Measurements from ENCODE around the gene SLC24A4. TPM values are rescaled to one million over a fixed set of nuclear protein-coding genes. Genes with fewer than 3 reads are reported as not detected.

The SLC24A4 gene
- total RNA-seq, 1 experiment from 2014 or later = not detected

DNA sequence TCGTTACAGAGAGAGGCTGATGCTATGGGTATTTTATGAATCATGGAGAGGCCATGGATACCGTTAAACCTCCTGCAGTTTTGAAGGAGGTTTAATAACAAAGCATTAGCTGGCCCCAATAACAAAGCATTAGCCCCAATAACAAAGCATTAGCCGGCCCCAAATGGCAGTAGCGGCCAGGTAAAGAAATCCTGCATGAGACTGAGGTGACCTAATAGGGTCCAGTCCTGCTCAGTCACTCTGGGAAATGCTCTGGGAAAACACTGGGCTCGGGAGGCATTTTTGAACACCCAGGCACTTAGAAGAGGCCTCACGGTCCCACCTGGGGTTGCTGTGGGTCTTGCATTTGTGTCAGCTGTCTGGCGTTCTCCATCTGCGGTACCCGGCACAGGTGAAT is 189.8 kb downstream of the SLC24A4 start:
- no peaks in the 10 kb centered on the region for H3K9me3 ChIP-seq (ENCODE audit: control insufficient read depth in 1 of 2, insufficient read depth in 1 of 2, low read depth in 1 of 2, low read length in 2 of 2)
- peak overlapping the region; percentile 69; the same call in 1 of the 2 replicates for H3K27ac ChIP-seq (ENCODE audit: low read depth, low read length)
- no peak overlapping the region for H2AFZ ChIP-seq (ENCODE audit: low read depth, low read length, poor library complexity, severe bottlenecking)
- H3K4me1 ChIP-seq (ENCODE audit: control insufficient read depth in 1 of 2, insufficient read depth in 2 of 2, low read length in 2 of 2) = peaks cover 27 to 43% of the 10 kb centered on the region in 2 experiments
- BruUV-seq (replicated peaks) = TSS peak; percentile 26
- H3K36me3 ChIP-seq (ENCODE audit: control insufficient read depth in 1 of 2, insufficient read depth in 2 of 2, low read length in 2 of 2) = no peaks in the 10 kb centered on the region
- H4K20me1 ChIP-seq (ENCODE audit: insufficient read depth) = no peaks in the 10 kb centered on the region
- TF ChIP-seq ELF1 (IDR thresholded peaks at IDR 0.05; ENCODE audit: borderline replicate concordance, low read depth) (no peak), TCF7L2 (IDR thresholded peaks at IDR 0.05; ENCODE audit: borderline replicate concordance, extremely low read depth, insufficient read depth, insufficient read length) (no peak), EZH2phosphoT487 (IDR thresholded peaks at IDR 0.05; ENCODE audit: borderline replicate concordance) (no peak), SP1 (IDR thresholded peaks at IDR 0.05; ENCODE audit: low read depth) (no peak), JUND (IDR thresholded peaks at IDR 0.05) (no peak), RAD21 (IDR thresholded peaks at IDR 0.05; ENCODE audit: low read depth) (no peak), YY1 (IDR thresholded peaks at IDR 0.05; ENCODE audit: extremely low read depth, insufficient replicate concordance, low read depth, low read length) (no peak), ZNF274 (IDR thresholded peaks at IDR 0.05; ENCODE audit: low read depth, low read length) (no peak), SRF (IDR thresholded peaks at IDR 0.05; ENCODE audit: low read depth) (no peak), CBX3 (IDR thresholded peaks at IDR 0.05; ENCODE audit: low read depth) (no peak), POLR2AphosphoS5 (IDR thresholded peaks at IDR 0.05; ENCODE audit: low read depth, low read length) (no peak)
- TF ChIP-seq, protein P1, sequence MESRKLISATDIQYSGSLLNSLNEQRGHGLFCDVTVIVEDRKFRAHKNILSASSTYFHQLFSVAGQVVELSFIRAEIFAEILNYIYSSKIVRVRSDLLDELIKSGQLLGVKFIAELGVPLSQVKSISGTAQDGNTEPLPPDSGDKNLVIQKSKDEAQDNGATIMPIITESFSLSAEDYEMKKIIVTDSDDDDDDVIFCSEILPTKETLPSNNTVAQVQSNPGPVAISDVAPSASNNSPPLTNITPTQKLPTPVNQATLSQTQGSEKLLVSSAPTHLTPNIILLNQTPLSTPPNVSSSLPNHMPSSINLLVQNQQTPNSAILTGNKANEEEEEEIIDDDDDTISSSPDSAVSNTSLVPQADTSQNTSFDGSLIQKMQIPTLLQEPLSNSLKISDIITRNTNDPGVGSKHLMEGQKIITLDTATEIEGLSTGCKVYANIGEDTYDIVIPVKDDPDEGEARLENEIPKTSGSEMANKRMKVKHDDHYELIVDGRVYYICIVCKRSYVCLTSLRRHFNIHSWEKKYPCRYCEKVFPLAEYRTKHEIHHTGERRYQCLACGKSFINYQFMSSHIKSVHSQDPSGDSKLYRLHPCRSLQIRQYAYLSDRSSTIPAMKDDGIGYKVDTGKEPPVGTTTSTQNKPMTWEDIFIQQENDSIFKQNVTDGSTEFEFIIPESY (IDR thresholded peaks at IDR 0.05; ENCODE audit: extremely low read depth, insufficient replicate concordance, low read length) = no peak
- TF ChIP-seq, protein P2, sequence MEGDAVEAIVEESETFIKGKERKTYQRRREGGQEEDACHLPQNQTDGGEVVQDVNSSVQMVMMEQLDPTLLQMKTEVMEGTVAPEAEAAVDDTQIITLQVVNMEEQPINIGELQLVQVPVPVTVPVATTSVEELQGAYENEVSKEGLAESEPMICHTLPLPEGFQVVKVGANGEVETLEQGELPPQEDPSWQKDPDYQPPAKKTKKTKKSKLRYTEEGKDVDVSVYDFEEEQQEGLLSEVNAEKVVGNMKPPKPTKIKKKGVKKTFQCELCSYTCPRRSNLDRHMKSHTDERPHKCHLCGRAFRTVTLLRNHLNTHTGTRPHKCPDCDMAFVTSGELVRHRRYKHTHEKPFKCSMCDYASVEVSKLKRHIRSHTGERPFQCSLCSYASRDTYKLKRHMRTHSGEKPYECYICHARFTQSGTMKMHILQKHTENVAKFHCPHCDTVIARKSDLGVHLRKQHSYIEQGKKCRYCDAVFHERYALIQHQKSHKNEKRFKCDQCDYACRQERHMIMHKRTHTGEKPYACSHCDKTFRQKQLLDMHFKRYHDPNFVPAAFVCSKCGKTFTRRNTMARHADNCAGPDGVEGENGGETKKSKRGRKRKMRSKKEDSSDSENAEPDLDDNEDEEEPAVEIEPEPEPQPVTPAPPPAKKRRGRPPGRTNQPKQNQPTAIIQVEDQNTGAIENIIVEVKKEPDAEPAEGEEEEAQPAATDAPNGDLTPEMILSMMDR (IDR thresholded peaks at IDR 0.05 in 2 of 3, conservative IDR thresholded peaks at IDR 0.05 in 1 of 3; ENCODE audit: borderline replicate concordance in 1 of 3, insufficient read depth in 1 of 3, low read depth in 2 of 3, low read length in 2 of 3) = no peak
- TF ChIP-seq, protein P3, sequence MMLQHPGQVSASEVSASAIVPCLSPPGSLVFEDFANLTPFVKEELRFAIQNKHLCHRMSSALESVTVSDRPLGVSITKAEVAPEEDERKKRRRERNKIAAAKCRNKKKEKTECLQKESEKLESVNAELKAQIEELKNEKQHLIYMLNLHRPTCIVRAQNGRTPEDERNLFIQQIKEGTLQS (IDR thresholded peaks at IDR 0.05) = no peak
- ChIA-PET POLR2A (interaction anchor here (0.8 kb wide), 1 partner anchor 26 kb away, joined by 4 read pairs; no protein-coding TSS in a partner anchor), RAD21 (ENCODE audit: low non-redundant PET in 1 of 2, low total read pairs in 2 of 2, uncharacterized antibody in 2 of 2, unreplicated experiment in 2 of 2) (interaction anchor here in 1 of 2 experiments (0.6 kb wide), 1 partner anchor 175 kb away, joined by 3 read pairs; no protein-coding TSS in a partner anchor), CTCF (no interaction called here)
- intact Hi-C loops (cut with micrococcal nuclease) = no loop called here
- peaks cover 10% of the 10 kb centered on the region; the same call in 1 of the 2 replicates for H3K79me2 ChIP-seq (ENCODE audit: insufficient read depth, low read length)
- H3K4me2 ChIP-seq (ENCODE audit: low read length) = peak overlapping the region; percentile 95
- ATAC-seq (no peak), DNase-seq (ENCODE audit: low read depth, low spot score) (no peak)
- H3K4me3 ChIP-seq (replicated peaks in 1 of 2; ENCODE audit: low read depth in 1 of 2, low read length in 2 of 2) = peak overlapping the region; percentile 72 to 75
- H3K27me3 ChIP-seq (ENCODE audit: insufficient read depth, low read length) = no peaks in the 10 kb centered on the region
- H3K9me2 ChIP-seq (ENCODE audit: insufficient read depth) = no peaks in the 10 kb centered on the region
- H3K9ac ChIP-seq (ENCODE audit: low read length) = peak overlapping the region; percentile 90
